DND-41 (cell line): ENCODE measurements around the gene RANBP17.

Experiments
- ATAC-seq: fragments of 200-7000 bp; cut with Tn5 transposase; 3 replicates; pipeline ENCODE4 v1.9.1; 2021; ENCODE audit warnings: low read depth; ENCODE audit not compliant: insufficient read depth
- DNase-seq: peaks from one replicate; pipeline ENCODE4 v3.0.0-alpha.2; 2020
- H2AFZ ChIP-seq: 2 replicates; pipeline ENCODE4 v1.6.0; 2012; ENCODE audit warnings: low read depth, low read length
- H3K27ac ChIP-seq: 2 replicates; pipeline ENCODE4 v1.5.1; 2012; ENCODE audit warnings: low read length, inconsistent platforms
- H3K27me3 ChIP-seq: fragments of 200-600 bp; sonication (generic); 2 replicates; pipeline ENCODE4 v1.6.0; 2012; ENCODE audit warnings: low read length, mild to moderate bottlenecking, inconsistent platforms; ENCODE audit not compliant: insufficient read depth, poor library complexity
- H3K36me3 ChIP-seq: 2 replicates; pipeline ENCODE4 v1.5.1; 2012; ENCODE audit warnings: low read length, inconsistent platforms; ENCODE audit not compliant: insufficient read depth
- H3K4me1 ChIP-seq: 2 replicates; pipeline ENCODE4 v1.5.1; 2012; ENCODE audit warnings: mild to moderate bottlenecking, low read length; ENCODE audit not compliant: insufficient read depth
- H3K4me2 ChIP-seq: 2 replicates; pipeline ENCODE4 v1.6.0; 2012; ENCODE audit warnings: mild to moderate bottlenecking, moderate library complexity, low read length, inconsistent platforms; ENCODE audit not compliant: insufficient read depth
- H3K4me3 ChIP-seq, 2 experiments: fragments of 200-600 bp in 1 of 2; shearing (Covaris generic) in 1 of 2; 2 replicates each; pipeline ENCODE4 v1.5.1; 2012 to 2016; ENCODE audit warnings: inconsistent platforms in 2 of 2, low read length in 2 of 2, mild to moderate bottlenecking in 2 of 2, low read depth in 1 of 2, moderate library complexity in 1 of 2
- H3K79me2 ChIP-seq: 2 replicates; pipeline ENCODE4 v1.6.0; 2012; ENCODE audit warnings: low read length, inconsistent platforms; ENCODE audit not compliant: insufficient read depth
- H3K9ac ChIP-seq: 2 replicates; pipeline ENCODE4 v1.6.0; 2012; ENCODE audit warnings: low read depth, mild to moderate bottlenecking, inconsistent platforms, low read length, moderate library complexity
- H3K9me3 ChIP-seq: 2 replicates; pipeline ENCODE4 v1.5.1; 2012; ENCODE audit warnings: low read length, moderate library complexity, mild to moderate bottlenecking, inconsistent platforms; ENCODE audit not compliant: insufficient read depth, severe bottlenecking
- H4K20me1 ChIP-seq: 2 replicates; pipeline ENCODE4 v1.6.0; 2012; ENCODE audit warnings: low read length; ENCODE audit not compliant: insufficient read depth
- EZH2 ChIP-seq: IDR thresholded peaks from 3 replicates; pipeline ENCODE4 v1.6.1; 2012; ENCODE audit warnings: borderline replicate concordance, low read depth, mild to moderate bottlenecking, moderate library complexity, low read length, inconsistent platforms; ENCODE audit not compliant: severe bottlenecking
- TF ChIP-seq, protein P1 (sequence below): IDR thresholded peaks from 2 replicates; pipeline ENCODE4 v1.5.1; 2012; ENCODE audit warnings: borderline replicate concordance, low read length, moderate library complexity, mild to moderate bottlenecking; ENCODE audit not compliant: poor library complexity, severe bottlenecking; ENCODE audit errors: extremely low read depth

RANBP17 gene

DNA sequence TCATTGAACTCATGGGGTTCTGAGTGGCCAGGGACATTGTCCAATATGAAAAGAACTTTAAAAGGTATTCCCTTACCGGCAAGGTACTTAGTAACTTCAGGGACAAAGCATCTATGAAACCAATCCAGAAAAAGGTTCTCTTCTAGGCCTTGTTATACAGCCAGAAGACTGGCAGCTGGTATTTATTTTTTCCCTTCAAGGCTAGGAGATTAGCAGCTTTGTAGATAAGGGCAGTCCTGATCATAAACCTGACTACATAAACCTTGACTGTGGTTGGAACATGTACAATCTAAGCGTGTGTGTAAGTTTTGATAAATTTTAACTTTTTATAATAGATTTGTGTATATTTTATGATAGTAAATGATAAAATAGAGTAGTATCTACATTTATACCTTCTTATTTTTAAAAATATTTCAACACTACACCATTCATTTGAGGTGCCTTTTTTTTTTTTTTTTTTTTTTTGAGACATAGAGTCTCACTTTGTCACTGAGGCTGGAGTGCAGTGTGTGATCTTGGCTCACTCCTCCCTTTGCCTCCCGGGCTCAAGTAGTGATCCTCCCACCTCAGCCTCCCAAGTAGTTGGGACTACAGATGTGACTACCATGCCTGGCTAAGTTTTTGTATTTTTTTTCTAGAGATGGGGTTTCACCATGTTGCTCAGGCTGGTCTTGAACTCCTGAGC, 24.5 kb downstream of the RANBP17 start:
- ATAC-seq: no peak
- TF ChIP-seq, protein P1, sequence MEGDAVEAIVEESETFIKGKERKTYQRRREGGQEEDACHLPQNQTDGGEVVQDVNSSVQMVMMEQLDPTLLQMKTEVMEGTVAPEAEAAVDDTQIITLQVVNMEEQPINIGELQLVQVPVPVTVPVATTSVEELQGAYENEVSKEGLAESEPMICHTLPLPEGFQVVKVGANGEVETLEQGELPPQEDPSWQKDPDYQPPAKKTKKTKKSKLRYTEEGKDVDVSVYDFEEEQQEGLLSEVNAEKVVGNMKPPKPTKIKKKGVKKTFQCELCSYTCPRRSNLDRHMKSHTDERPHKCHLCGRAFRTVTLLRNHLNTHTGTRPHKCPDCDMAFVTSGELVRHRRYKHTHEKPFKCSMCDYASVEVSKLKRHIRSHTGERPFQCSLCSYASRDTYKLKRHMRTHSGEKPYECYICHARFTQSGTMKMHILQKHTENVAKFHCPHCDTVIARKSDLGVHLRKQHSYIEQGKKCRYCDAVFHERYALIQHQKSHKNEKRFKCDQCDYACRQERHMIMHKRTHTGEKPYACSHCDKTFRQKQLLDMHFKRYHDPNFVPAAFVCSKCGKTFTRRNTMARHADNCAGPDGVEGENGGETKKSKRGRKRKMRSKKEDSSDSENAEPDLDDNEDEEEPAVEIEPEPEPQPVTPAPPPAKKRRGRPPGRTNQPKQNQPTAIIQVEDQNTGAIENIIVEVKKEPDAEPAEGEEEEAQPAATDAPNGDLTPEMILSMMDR: no peak
- TF ChIP-seq EZH2: no peak
- H3K27ac ChIP-seq: no peak overlapping the region
- no peaks in the 10 kb centered on the region for H3K9me3 ChIP-seq
- DNase-seq: no peak
- no peak overlapping the region for H3K9ac ChIP-seq
- no peak overlapping the region for H3K4me2 ChIP-seq
- H3K79me2 ChIP-seq: no peaks in the 10 kb centered on the region
- H3K36me3 ChIP-seq: no peaks in the 10 kb centered on the region
- H2AFZ ChIP-seq: no peak overlapping the region
- H3K27me3 ChIP-seq: no peaks in the 10 kb centered on the region
- no peaks in the 10 kb centered on the region for H4K20me1 ChIP-seq
- H3K4me1 ChIP-seq: no peaks in the 10 kb centered on the region
- no peak overlapping the region for H3K4me3 ChIP-seq

DNA sequence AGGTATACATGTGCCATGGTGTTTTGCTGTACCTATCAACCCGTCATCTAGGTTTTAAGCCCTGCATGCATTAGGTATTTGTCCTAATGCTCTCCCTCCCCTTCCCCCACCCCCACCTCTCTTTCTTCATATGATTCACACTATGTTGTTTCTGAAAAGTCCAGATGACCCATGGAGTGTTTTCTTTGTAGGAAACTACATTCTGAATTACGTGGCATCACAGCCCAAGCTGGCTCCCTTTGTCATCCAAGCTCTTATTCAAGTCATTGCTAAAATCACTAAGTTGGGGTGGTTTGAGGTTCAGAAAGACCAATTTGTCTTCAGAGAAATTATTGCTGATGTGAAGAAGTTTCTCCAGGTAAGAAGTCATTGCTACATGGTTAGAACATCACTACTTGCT, 30.4 kb downstream of the RANBP17 start:
- Histone ChIP-seq H3K4me2 (no peak overlapping the region), H3K9me3 (no peaks in the 10 kb centered on the region), H3K4me1 (no peaks in the 10 kb centered on the region), H4K20me1 (no peaks in the 10 kb centered on the region), H3K4me3 (no peak overlapping the region), H3K27me3 (no peaks in the 10 kb centered on the region), H2AFZ (no peak overlapping the region), H3K36me3 (no peaks in the 10 kb centered on the region), H3K27ac (no peak overlapping the region), H3K9ac (no peak overlapping the region), H3K79me2 (no peaks in the 10 kb centered on the region)
- DNase-seq (no peak), ATAC-seq (no peak)
- TF ChIP-seq, protein P1: no peak
- no peak for TF ChIP-seq EZH2

DNA sequence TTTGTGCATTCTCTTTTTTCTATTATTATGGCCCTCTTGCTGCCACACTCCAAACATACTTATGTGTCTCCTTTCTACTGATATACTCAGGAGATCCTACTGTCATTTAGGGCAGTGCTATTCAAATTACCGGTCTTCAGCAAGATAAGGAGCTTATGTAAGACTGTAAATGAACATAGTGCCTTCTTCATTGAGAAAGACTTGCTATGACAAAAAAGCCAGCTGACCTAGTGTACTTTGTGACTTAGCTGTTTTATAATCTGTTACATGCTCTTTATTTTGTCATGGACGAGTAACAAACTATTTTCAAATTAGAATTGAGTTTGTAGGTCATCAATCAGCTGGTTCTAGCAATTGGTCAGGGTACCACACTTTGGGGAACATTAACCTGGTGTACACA, 32.8 kb downstream of the RANBP17 start:
- TF ChIP-seq, protein P1: no peak
- TF ChIP-seq EZH2: no peak
- Histone ChIP-seq H3K4me1 (no peaks in the 10 kb centered on the region), H3K27ac (no peak overlapping the region), H3K4me3 (no peak overlapping the region), H4K20me1 (no peaks in the 10 kb centered on the region), H3K27me3 (no peaks in the 10 kb centered on the region), H2AFZ (no peak overlapping the region), H3K79me2 (no peaks in the 10 kb centered on the region), H3K4me2 (no peak overlapping the region), H3K9me3 (no peaks in the 10 kb centered on the region), H3K9ac (no peak overlapping the region), H3K36me3 (no peaks in the 10 kb centered on the region)
- ATAC-seq: no peak
- DNase-seq: no peak

DNA sequence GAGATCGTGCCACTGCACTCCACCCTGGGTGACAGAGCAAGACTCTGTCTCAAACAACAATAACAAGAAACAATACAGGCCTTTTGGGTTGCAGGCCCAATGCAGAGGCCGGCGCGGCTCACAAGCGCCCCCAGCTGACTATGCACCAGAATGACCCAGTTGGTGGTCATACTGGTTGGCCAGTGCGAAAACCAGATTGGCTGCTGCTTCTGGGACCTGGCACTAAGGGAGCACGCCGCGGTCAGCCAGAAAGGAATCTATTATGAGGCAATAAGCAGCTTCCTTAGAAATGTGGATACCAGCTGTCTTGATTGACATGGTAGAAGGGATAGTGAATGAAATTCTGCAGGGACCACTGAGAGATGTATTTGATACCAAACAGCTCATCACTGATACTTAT, 35.0 kb downstream of the RANBP17 start:
- H3K27me3 ChIP-seq: no peaks in the 10 kb centered on the region
- no peaks in the 10 kb centered on the region for H3K9me3 ChIP-seq
- no peaks in the 10 kb centered on the region for H3K4me1 ChIP-seq
- H4K20me1 ChIP-seq: no peaks in the 10 kb centered on the region
- H3K9ac ChIP-seq: no peak overlapping the region
- H3K36me3 ChIP-seq: no peaks in the 10 kb centered on the region
- no peaks in the 10 kb centered on the region for H3K79me2 ChIP-seq
- no peak for TF ChIP-seq EZH2
- TF ChIP-seq, protein P1: no peak
- H3K4me2 ChIP-seq: no peak overlapping the region
- no peak for ATAC-seq
- DNase-seq: no peak
- no peak overlapping the region for H3K4me3 ChIP-seq
- no peak overlapping the region for H3K27ac ChIP-seq
- no peak overlapping the region for H2AFZ ChIP-seq
